Cerebellar nuclear complex (tissue), 1 donor: Measurements from ENCODE around the gene TCF19.

Source experiments
- DNase-seq, 2 experiments: peaks; one replicate each; lab custom pipeline; 2025; lab: John Stamatoyannopoulos, UW

Gene TCF19

GRCh38 chr6:31158140-31158862 is at the start of gene TCF19:
Gene TCF19 (plus strand): TSS chr6:31158589. CDS start chr6:31159470, 881 bp downstream.
- peak; percentile 85 to 97 for DNase-seq

- DNase-seq: no peak
These were observed 47.4 kb upstream of the TCF19 start for GRCh38 chr6:31110825-31111582.

GRCh38 chr6:31111712-31112111 is 46.7 kb upstream of the TCF19 start:
- no peak for DNase-seq

- no peak for DNase-seq
These were observed 45.9 kb upstream of the TCF19 start, which contains the start of gene C6orf15 for GRCh38 chr6:31112478-31112877. Gene C6orf15 (minus strand): TSS chr6:31112575. CDS start chr6:31112555, 20 bp downstream.

DNA sequence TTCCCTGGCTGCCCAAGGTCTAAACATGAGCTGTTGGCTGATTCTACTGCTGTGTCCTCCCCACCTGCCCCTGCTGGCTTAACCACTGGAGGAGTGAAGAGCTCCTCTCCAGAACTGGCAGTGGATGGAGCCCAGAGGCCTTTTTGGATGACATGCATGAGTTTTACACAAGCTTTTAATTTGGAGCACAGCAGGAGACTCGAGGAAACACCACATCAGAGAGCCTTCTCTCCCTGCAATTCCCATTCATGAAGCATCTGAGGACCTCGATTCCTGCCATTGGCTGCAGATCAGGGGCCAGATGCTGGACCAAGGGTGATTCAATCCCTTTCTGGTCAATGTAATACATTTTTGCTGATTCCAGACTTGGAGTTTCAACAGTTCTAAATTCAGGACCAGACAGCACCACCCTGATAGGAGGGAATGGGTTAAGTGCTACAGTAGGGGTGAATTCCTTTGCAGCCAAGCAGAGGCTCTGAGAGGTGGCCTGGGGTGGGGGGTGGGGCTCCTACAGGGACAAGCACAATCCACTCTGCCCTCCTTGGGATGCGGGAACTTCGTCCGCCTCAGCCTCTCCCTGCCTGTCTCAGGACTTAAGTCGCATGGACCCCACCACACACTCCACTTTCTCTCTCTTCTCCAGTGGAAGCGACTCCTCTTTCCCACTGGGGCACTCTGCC is 44.4 kb upstream of the TCF19 start:
- no peak for DNase-seq

DNA sequence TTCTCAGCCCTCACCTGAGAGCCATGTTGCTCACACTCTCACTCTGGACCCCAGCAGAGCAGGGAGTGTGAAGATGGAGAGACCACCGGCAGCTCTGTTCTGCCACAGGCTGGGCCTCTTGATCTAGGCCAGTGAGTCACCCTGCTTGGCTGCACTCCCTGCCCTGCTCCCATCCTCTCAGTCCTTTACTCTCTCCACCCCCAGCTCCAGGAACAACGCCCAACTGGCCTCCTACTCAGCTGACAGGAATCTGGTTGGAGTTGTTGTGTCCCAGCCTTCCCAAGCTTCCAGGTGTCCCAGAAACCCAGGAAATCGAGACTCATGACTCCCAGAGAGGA is 43.9 kb upstream of the TCF19 start, which contains the start of gene PSORS1C1:
TSS of gene PSORS1C1 (plus strand) at position 260 of the 338 bp plus-strand sequence. CDS start 14,833 bp downstream, outside the sequence.
- DNase-seq: no peak

DNA sequence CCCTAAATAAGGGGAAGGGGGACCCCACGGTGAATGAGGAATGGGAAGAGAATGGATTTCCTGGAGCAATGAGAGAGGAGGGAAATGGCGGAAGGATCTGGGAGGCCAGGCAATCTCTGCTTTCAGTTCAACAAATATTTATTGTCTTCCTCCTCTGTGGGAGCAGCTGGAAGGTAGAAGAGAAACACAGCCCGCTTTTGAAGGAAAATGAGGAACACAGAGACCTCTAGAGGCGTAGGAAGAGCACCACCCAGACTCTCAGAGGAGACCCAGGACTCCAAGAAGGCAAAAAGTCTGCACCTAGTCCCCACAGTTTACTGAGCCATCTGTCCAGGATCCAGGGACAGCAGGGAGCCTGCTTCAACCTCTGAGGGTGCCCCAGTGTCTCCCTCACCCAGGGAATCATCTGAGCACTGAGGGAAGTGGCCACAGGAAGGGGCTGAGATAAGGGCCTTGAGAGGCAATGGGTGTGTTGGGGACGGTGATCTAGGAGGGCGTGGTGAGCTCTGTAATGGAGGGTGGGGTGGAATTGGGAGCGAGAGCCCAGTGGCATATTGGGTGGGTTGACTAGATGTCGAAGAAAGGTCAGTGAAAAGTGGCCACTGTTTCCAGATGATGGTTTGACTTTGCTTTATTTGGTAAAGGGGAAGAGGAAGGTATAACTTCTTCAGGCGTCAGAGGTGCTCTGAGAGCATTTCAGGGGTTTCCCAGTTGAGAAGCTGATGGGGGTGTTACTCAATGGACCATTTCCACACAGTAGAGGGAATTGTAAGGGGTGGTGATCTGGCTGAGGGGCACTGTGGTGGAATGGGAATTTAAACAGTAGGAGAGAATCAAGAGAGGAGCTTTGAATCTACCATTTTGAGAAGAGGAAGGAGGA is 43.2 kb upstream of the TCF19 start:
- no peak for DNase-seq

DNA sequence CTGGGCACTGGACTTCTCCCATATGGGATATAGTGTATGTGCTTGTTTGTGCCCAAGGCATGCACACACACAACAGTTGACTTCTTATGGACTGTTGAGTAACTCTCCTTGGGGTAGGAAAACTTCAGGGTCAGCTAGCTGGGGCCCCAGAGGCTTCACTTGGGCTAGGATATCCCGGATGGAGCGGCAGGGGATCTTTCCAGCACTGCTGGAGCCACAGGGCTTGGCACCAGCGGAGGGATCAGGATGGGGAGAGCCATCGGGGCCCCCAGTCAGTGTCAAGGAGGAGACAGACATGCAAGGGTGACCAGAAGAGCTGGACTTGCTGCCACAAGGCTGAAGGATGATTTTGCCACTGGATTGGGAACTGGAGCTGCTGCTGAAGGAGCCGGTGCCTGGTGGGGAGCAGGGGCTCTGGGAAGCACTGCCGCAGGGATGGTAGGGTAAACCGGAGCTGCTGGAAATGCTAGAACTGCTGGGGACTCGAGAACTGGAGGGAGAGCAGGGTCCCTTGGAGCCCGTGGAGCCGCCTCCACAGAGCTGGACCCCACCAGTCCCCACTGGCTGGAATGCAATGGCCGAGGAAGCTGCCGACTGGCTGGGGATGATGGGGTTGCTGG is 42.3 kb upstream of the TCF19 start:
- DNase-seq: no peak

DNA sequence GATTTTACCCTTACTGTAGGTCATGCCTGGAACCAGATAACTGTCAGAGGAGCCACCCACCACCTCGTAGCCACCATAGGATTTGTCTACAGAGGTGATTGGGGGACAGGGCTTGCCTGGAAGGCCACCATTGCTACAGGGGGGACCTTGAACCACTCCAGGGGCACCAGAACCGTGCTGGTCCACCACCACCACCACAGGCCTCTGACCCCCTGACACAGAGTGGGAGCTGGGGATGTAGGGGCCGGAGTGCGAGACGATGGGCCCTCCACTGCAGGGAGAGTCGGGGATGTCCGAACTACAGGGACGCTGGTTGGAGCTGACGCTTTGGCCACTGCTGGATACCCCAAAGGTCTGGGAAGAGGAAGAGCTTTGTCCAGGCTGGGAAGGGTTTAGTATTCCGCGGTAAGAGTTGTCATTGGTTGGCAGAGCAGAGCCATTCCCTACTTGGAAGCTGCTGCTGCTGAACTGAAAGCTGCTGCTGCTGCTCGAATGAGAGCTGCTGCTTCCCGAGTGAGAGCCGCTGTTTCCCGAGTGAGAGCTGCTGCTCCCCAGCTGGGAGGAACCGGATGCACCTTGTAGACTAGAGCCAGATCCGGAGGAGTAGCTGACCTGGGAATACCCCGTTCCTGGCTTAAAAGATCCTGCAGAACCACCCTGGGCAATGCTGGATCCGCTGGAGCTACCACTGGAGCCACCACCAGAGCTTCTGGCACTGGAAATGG is 41.6 kb upstream of the TCF19 start:
- no peak for DNase-seq

GRCh38 chr6:31118178-31118577 is 40.2 kb upstream of the TCF19 start:
- no peak for DNase-seq

DNA sequence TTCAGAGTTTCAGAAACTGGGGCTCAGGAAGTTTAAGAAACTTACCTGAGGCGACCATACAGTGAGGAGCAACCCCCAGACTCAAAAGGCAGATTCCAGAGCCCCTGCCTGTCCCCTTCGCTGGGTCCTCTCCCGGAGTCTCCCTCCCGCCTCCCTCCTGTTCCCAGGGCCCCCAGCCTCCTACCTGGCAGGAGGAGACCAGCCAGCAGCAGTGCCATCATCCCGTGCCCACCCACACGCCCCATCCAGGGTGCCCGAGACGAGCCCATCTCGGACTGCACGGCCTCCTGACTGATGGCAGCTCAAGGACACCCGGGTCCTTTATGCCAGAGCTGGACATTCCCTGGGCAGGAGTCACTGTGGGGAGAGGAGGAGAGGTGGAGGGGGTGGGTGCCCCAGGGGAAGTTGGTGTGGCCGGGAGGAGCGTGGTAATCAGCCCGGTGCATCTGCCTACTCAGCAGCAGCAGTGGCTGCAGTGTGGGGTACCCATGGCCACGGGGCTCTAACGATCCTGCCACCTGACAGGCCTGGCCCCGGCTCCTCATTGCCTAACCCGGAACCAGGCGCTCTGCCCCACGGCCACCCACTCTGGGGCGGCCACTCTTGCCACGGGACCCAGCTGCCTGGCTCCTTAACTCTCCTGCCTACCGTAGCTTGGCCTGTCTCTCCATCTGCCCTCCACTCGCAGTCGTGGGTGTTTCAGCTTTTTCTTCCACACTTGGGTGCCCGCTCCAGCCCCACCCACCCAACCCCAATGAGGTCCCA is 38.1 kb upstream of the TCF19 start, which contains the start of gene CDSN:
TSS of gene CDSN (minus strand) at position 296 of the 765 bp plus-strand sequence. CDS start at position 269, 27 bp downstream.
- DNase-seq: no peak

DNA sequence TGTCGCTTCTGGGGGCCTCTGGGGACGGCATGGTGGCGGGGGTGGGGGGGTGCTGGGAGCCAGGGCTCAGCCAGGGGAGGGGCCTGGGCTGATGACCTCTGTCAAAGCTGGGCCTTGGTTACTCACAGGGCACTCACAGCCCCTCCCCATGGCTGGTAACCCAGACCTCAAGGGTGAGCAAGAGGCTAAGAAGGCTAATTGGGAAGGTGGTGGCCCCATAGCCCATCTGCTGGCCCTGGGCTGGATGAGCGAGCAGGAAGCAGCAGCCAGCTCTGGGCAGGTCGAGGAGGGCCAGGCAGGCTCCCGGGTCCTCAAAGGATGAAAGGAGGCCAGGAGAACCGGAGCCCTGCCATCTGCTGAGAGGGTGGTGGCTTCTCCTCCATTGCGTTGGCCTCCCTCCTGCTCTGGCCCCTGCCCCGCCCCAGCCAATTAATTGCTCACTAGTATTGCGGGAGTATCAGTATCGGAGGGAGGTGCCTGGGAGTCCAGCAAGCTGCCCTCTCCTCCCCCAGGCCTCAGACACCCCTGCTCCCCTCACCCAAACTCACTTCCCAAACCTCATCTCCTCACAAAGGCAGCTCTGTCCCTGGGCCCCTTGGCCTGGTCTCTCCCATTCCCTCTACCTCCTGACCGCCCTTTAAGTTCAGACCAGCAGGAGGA is 37.1 kb upstream of the TCF19 start:
- DNase-seq: no peak

- no peak for DNase-seq
These were observed 35.3 kb upstream of the TCF19 start for GRCh38 chr6:31122791-31123706.

GRCh38 chr6:31125162-31125561 is 33.2 kb upstream of the TCF19 start:
- no peak for DNase-seq

DNA sequence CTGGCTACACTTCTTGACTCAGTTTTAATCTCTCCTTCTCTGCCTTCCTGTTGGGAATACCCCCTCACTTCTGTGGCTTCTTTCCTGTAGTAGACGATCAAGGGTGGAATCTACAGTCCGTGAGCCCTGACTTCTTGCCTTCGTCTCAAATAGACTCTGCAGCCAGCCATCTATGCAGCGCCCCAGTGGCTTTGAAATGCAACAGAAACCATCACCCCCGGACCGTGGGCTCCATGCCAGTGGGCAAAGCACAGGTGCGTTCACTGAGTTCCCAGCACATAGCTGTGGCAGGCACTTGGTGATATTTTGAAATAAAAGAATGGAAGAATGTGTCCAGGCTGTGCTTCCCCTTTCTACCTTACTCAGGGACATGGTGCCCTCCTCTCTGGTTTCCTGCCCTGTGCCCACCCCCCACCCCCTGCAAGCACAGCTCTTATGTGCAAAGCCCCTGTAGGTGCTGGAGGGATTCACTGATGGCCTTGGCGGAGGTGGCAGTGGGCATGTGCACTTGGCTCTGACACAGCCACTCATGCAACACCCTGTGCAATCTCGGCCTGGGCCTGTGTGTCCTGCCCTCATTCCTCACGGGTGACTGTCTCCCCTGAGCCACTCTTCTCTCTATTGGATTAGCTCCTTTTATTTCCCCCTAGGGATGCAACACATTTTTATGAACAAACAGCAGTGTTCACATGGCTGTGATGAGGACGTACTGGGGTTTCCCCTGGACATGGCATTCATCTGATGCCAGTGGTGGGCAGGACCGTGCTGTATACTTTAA is 32.6 kb upstream of the TCF19 start:
- no peak for DNase-seq

GRCh38 chr6:31126396-31127175 is 31.8 kb upstream of the TCF19 start:
- no peak for DNase-seq
